ENCODE results near the gene UBE2K. TPM values are rescaled to one million over a fixed set of nuclear protein-coding genes. Genes with fewer than 3 reads are reported as not detected.
"Not testable (repeated sequence)": the region's sequence is repeated elsewhere in the genome, so short reads cannot be mapped to it uniquely, and the experiment has no call there.

Gene UBE2K
- total RNA-seq, 2 donors from 2014 or later = 70.8 to 78.8 TPM

- Mint-ChIP-seq H3K27ac (peak overlapping the region in 1 of 2 donors; percentile 13), H3K36me3 (peaks cover 8 to 11% of the 10 kb centered on the region in 2 donors), H3K9me3 (no peaks in the 10 kb centered on the region)
- DNase-seq (ENCODE audit: low spot score in 2 of 2) = peak in 1 of 2 donors; percentile 14
- ATAC-seq = no peak
Measured at GRCh38 chr4:39714166-39714565, 16.2 kb downstream of the UBE2K start.

DNA sequence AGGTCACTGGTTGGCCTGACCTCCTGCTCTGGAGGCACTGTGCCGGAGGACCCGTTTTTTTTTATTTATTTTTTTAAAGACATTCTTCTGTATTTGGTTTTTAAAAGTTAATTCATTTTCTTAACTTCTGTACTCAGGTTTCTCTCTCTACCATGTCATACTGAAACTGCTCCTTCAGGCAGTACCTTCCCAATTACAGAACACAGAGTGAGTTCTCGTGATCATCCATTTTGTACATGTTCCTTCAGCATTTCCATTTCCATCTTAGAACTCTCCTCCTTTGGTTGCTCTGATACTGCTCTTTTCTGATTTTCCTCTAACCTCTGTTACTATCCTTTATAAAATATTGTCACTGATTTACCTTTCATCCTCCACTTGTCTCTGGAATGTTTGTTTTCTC, 17.9 kb downstream of the UBE2K start:
- DNase-seq (ENCODE audit: low spot score in 2 of 2) (no peak), ATAC-seq (no peak)
- Mint-ChIP-seq H3K36me3 (peaks cover 8 to 11% of the 10 kb centered on the region in 2 donors), H3K27ac (peak overlapping the region in 1 of 2 donors; percentile 2), H3K9me3 (no peaks in the 10 kb centered on the region)

GRCh38 chr4:39716356-39716755, 18.4 kb downstream of the UBE2K start:
- Mint-ChIP-seq H3K9me3 (no peaks in the 10 kb centered on the region), H3K27ac (no peak overlapping the region), H3K36me3 (peaks cover 8 to 11% of the 10 kb centered on the region in 2 donors)
- DNase-seq (ENCODE audit: low spot score in 2 of 2) (peak in 1 of 2 donors; percentile 20), ATAC-seq (no peak)

GRCh38 chr4:39717743-39718142, 19.8 kb downstream of the UBE2K start:
- H3K36me3 Mint-ChIP-seq = peaks cover 8 to 11% of the 10 kb centered on the region in 2 donors
- peak overlapping the region in 1 of 2 donors; percentile 45 for H3K27ac Mint-ChIP-seq
- peak in 1 of 2 donors; percentile 52 for DNase-seq (ENCODE audit: low spot score in 2 of 2)
- ATAC-seq, H3K9me3 Mint-ChIP-seq: not testable (repeated sequence)

DNA sequence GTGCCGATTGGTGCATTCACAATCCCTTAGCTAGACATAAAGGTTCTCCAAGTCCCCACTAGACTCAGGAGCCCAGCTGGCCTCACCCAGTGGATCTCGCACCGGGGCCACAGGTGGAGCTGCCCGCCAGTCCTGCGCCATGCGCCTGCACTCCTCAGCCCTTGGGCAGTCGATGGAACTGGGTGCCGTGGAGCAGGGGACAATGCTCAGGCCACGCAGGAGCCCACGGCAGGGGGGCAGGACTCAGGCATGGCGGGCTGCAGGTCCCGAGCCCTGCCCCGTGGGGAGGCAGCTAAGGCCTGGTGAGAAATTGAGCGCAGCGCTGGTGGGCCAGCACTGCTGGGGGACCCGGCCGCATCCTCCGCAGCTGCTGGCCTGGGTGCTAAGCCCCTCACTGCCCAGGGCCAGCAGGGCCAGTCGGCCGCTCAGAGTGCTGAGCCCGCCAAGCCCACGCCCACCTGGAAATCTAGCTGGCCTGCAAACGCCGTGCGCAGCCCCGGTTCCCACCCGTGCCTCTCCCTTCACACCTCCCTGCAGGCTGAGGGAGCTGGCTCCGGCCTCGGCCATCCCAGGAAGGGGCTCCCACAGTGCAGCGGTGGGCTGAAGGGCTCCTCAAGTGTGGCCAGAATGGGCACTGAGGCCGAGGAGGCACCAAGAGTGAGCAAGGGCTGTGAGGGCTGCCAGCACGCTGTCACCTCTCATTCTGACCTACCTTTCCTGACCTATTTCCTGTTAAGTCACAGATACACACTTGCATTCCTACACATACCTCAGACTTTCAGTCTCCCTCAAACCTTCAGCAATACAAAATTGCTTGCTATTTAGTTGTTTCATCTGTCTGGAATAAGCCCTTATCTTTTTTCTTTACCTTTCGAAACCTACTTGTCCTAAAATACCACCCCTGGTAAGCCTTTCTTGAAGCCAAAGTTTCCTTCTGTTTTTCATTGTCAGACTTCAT, 20.7 kb downstream of the UBE2K start:
- H3K9me3 Mint-ChIP-seq = no peaks in the 10 kb centered on the region
- H3K36me3 Mint-ChIP-seq = peaks cover 8 to 11% of the 10 kb centered on the region in 2 donors
- DNase-seq (ENCODE audit: low spot score in 2 of 2) (peak in 1 of 2 donors; percentile 50), ATAC-seq (peak; percentile 78 to 83)
- H3K27ac Mint-ChIP-seq = peak overlapping the region; percentile 8 to 16

DNA sequence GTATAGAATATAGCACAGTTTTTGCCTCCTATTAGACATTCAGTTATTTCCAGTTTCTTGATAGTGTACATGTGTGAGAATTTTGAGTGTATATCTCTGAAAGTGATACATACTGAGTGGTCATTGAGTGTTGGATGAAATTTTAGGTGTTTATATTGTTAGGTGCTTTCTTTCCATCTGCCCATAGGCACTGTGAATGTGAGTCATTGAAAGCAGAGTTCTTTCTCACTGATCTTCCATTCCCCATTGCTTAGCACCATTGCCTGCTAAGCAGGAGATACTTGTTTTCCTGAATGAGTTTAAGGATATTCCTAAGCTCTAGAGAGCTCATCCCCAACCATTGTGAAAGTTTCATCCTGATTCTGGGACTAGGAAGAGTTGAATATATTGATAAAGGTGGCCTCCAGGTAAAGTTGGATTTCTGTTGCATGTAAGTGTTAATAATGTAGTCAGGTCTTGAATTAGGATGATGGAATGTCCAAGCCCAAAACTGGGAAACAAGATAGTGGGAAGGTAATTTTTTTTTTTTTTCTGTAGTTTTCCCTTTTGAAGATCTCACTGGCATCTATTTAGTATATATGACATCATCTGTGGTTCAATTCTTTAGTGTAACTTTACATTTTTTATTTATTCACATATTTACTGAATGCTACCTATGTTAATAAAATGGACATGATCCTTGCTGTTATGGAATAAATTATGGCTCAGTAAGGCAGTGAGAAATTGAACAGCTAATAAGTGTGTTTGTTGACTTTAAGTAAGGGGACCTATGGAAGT, 22.1 kb downstream of the UBE2K start:
- DNase-seq (ENCODE audit: low spot score in 2 of 2) (no peak), ATAC-seq (peak; percentile 34 to 56)
- Mint-ChIP-seq H3K36me3 (peaks cover 8 to 11% of the 10 kb centered on the region in 2 donors), H3K27ac (peak overlapping the region; percentile 12 to 70), H3K9me3 (no peaks in the 10 kb centered on the region)

DNA sequence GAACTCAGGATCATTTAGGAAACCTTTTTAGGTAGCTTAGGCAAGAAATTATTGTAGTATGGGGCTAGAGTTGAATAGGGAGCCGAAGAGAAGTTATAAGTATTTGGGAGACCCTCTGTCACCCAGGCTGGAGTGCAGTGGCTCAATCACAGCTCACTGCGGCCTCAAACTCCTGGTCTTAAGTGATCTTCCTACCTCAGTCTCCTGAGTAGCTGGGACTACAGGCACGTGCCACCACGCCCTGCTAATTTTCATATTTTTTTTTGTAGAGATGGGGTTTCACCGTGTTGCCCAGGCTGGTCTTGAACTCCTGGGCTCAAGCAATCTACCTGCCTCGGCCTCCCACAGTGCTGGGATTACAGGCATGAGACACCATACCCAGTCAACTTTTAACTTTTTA, 23.3 kb downstream of the UBE2K start:
- not testable (repeated sequence) for H3K27ac Mint-ChIP-seq; DNase-seq (ENCODE audit: low spot score in 2 of 2); H3K9me3 Mint-ChIP-seq; ATAC-seq
- H3K36me3 Mint-ChIP-seq = peaks cover 8 to 11% of the 10 kb centered on the region in 2 donors

DNA sequence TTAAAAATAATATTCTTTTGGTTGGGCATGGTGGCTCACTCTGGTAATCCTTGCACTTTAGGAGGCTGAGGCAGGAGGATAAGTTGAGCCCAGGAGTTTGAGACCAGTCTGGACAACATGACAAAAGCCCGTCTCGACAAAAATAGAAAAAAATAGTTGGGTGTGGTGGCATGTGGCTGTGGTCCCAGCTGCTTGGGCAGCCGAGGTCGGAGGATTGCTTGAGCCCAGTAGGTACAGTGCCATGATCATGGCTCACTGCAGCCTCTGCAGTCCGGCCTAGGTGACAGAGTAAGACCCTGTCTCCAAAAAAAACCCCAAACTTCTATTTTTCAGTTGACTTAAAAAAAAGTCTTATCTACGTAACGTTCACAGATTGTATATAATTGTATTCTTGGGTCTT, 23.9 kb downstream of the UBE2K start:
- ATAC-seq (no peak), DNase-seq (ENCODE audit: low spot score in 2 of 2) (no peak)
- Mint-ChIP-seq H3K36me3 (peaks cover 8 to 11% of the 10 kb centered on the region in 2 donors), H3K9me3 (no peaks in the 10 kb centered on the region), H3K27ac (no peak overlapping the region)

GRCh38 chr4:39729557-39729956, 31.6 kb downstream of the UBE2K start:
- ATAC-seq (no peak), DNase-seq (ENCODE audit: low spot score in 2 of 2) (no peak)
- Mint-ChIP-seq H3K27ac (peak overlapping the region; percentile 9 to 53), H3K36me3 (no peaks in the 10 kb centered on the region), H3K9me3 (no peaks in the 10 kb centered on the region)

GRCh38 chr4:39730072-39730471, 32.1 kb downstream of the UBE2K start:
- no peaks in the 10 kb centered on the region for H3K36me3 Mint-ChIP-seq
- no peaks in the 10 kb centered on the region for H3K9me3 Mint-ChIP-seq
- H3K27ac Mint-ChIP-seq = no peak overlapping the region
- ATAC-seq (no peak), DNase-seq (ENCODE audit: low spot score in 2 of 2) (no peak)

GRCh38 chr4:39731908-39732307, 34.0 kb downstream of the UBE2K start:
- H3K27ac Mint-ChIP-seq = no peak overlapping the region
- no peak for ATAC-seq
- no peak for DNase-seq (ENCODE audit: low spot score in 2 of 2)
- H3K9me3 Mint-ChIP-seq = no peaks in the 10 kb centered on the region
- H3K36me3 Mint-ChIP-seq = no peaks in the 10 kb centered on the region

- peak in 1 of 2 donors; percentile 69 for ATAC-seq
- Mint-ChIP-seq H3K36me3 (no peaks in the 10 kb centered on the region), H3K9me3 (no peaks in the 10 kb centered on the region), H3K27ac (peak overlapping the region in 1 of 2 donors; percentile 55)
- no peak for DNase-seq (ENCODE audit: low spot score in 2 of 2)
Measured at GRCh38 chr4:39732728-39733127, 34.8 kb downstream of the UBE2K start.

- not testable (repeated sequence) for ATAC-seq; DNase-seq (ENCODE audit: low spot score in 2 of 2); H3K36me3 Mint-ChIP-seq; H3K9me3 Mint-ChIP-seq
- H3K27ac Mint-ChIP-seq = peak overlapping the region in 1 of 2 donors; percentile 50
Measured at GRCh38 chr4:39739591-39739990, 41.7 kb downstream of the UBE2K start.

DNA sequence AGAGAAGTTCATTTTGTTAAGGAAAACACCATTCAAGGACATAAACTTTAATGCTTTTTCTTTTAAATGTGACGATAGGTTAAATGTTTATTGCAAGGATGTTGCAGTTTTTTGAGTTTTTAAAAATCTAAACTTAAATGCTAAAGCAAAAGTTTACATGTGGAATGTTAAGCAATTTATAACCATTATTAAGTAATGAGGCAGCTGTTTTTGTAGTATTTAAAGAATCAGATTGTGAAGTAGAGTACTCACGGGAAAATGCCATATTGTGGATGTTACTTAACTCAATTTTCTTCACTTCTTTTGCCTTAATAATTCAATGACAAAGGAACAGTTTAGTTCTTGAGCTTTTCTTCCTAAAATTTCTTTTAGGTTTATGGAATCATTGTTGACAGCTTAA, 43.5 kb downstream of the UBE2K start:
- ATAC-seq (no peak), DNase-seq (ENCODE audit: low spot score in 2 of 2) (no peak)
- Mint-ChIP-seq H3K27ac (no peak overlapping the region), H3K9me3 (no peaks in the 10 kb centered on the region), H3K36me3 (no peaks in the 10 kb centered on the region)

GRCh38 chr4:39745920-39746319, 48.0 kb downstream of the UBE2K start:
- no peaks in the 10 kb centered on the region for H3K9me3 Mint-ChIP-seq
- DNase-seq (ENCODE audit: low spot score in 2 of 2) (no peak), ATAC-seq (no peak)
- H3K36me3 Mint-ChIP-seq = no peaks in the 10 kb centered on the region
- no peak overlapping the region for H3K27ac Mint-ChIP-seq

DNA sequence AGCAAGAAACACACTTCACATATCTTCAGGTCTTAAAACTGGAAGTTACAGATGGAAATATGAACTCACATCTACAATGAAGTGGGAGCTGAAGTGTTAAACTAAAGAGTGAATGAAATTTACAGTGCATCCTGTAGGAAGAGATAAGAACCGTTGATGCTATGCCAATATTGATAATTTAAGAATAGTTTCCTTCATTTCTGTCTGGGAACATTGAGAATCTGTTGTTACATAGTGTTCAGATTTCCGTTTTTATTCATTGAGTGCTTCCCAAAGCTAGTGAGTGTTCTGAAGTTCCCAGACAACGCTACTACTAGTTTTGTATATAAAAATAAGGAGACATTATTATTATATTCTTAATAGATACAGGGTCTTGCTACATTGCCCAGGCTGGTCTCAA, 52.3 kb downstream of the UBE2K start:
- peaks cover 0 to 4% of the 10 kb centered on the region in 2 donors for H3K36me3 Mint-ChIP-seq
- H3K27ac Mint-ChIP-seq = no peak overlapping the region
- no peaks in the 10 kb centered on the region for H3K9me3 Mint-ChIP-seq
- ATAC-seq = no peak
- no peak for DNase-seq (ENCODE audit: low spot score in 2 of 2)

DNA sequence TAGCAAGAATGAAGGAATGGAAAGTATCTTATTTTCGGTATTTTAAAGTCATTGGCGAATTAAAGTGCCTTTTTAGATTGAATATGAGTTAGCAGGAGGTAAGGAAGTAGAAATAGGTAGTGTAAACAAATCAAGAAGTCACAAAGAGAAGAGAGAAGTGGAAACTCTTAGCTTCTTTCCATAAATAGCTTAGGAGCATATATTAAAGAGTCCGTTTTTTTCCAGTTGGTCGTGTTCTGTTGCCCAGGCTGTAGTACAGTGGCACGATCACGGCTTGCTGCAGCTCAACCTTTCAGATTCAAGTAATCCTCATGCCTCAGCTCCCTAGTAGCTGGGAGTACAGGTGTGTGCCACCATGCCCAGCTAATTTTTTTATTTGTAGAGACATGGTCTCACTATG, 56.4 kb downstream of the UBE2K start:
- DNase-seq (ENCODE audit: low spot score in 2 of 2) (no peak), ATAC-seq (no peak)
- Mint-ChIP-seq H3K9me3 (no peaks in the 10 kb centered on the region), H3K27ac (peak overlapping the region in 1 of 2 donors; percentile 8), H3K36me3 (peaks cover 0 to 4% of the 10 kb centered on the region in 2 donors)

Data from activated naive CD4-positive, alpha-beta T cell treated with anti-CD3 and anti-CD28 coated beads, Interleukin-2, amount 50 U/mL, for 72 hours (primary cell).